Caco-2 (cell line): ENCODE results near the gene TRDMT1. TPM values are rescaled to one million over a fixed set of nuclear protein-coding genes. Genes with fewer than 3 reads are reported as not detected.

Experiments used
- BruUV-seq: library from RNA; stranded (reverse); fragments of 400-500 nt; replicated peaks from 2 replicates; lab custom pipeline; 2021; lab: Mats Ljungman, UMichigan
- CTCF ChIA-PET: fragments of 300-600 bp; sonication (Branson Sonifier 250); formaldehyde crosslinking; loops from one replicate; lab custom pipeline; 2022; ENCODE audit warnings: antibody characterized with exemption; lab: Charles Lee
- POLR2A ChIA-PET: fragments of 300-600 bp; sonication (Branson Sonifier 250); formaldehyde crosslinking; loops from one replicate; lab custom pipeline; 2022; ENCODE audit warnings: antibody characterized with exemption; lab: Charles Lee
- DNase-seq, 2 experiments: peaks; one replicate each; pipeline versions ENCODE4 v3.0.0 to v3.0.0-alpha.2; 2020 to 2022
- H3K27me3 ChIP-seq: replicated peaks from 2 replicates; pipeline ENCODE4 v1.6.0; 2011; ENCODE audit warnings: low read length; ENCODE audit not compliant: control insufficient read depth, insufficient read depth
- H3K36me3 ChIP-seq: 2 replicates; pipeline ENCODE4 v1.5.1; 2011; ENCODE audit warnings: low read length; ENCODE audit not compliant: control insufficient read depth, insufficient read depth
- H3K4me1 ChIP-seq: fragments of 250-450 bp; sonication (Bioruptor Pico); 2 replicates; pipeline ENCODE4 v1.5.1; 2020; ENCODE audit warnings: mild to moderate bottlenecking
- H3K4me3 ChIP-seq: 2 replicates; pipeline ENCODE4 v1.5.1; 2011; ENCODE audit warnings: low read depth, mild to moderate bottlenecking, control low read depth, low read length
- H3K9me3 ChIP-seq: fragments of 250-450 bp; sonication (Bioruptor Pico); 2 replicates; pipeline ENCODE4 v1.5.1; 2020; ENCODE audit warnings: mild to moderate bottlenecking, moderate library complexity
- H3K27ac Mint-ChIP-seq: one replicate; pipeline ENCODE4 v1.8.0; 2022; ENCODE audit warnings: mixed read lengths; ENCODE audit not compliant: unreplicated experiment
- H3K27me3 Mint-ChIP-seq: one replicate; pipeline ENCODE4 v1.8.0; 2022; ENCODE audit warnings: mixed read lengths; ENCODE audit not compliant: insufficient read depth, unreplicated experiment
- H3K36me3 Mint-ChIP-seq: one replicate; pipeline ENCODE4 v1.8.0; 2022; ENCODE audit warnings: mild to moderate bottlenecking, mixed read lengths; ENCODE audit not compliant: insufficient read depth, unreplicated experiment
- H3K4me1 Mint-ChIP-seq: one replicate; pipeline ENCODE4 v1.8.0; 2022; ENCODE audit warnings: low read depth, mixed read lengths; ENCODE audit not compliant: unreplicated experiment
- H3K4me3 Mint-ChIP-seq: one replicate; pipeline ENCODE4 v1.8.0; 2022; ENCODE audit warnings: mild to moderate bottlenecking, moderate library complexity, mixed read lengths; ENCODE audit not compliant: unreplicated experiment
- H3K9me3 Mint-ChIP-seq: one replicate; pipeline ENCODE4 v1.8.0; 2022; ENCODE audit warnings: mixed read lengths; ENCODE audit not compliant: unreplicated experiment
- intact Hi-C: fragments of 100-400 bp; cut with micrococcal nuclease; formaldehyde crosslinking; loops from one replicate; pipeline ENCODE4 v1.10.0; 2022; ENCODE audit not compliant: unreplicated experiment
- total RNA-seq: library from RNA; stranded (reverse); gene quantifications from 2 replicates; pipeline ENCODE4 v1.2.3, GENCODE V29; 2022
- TF ChIP-seq, protein P1 (sequence below), 2 experiments: fragments of 200-600 bp in 1 of 2; IDR thresholded peaks; 1 replicate in 1 of 2; 2 replicates in 1 of 2; pipeline versions ENCODE4 v1.5.1 to v1.8.0; 2011 to 2022; ENCODE audit warnings: antibody characterized with exemption in 1 of 2, control low read depth in 1 of 2, inconsistent platforms in 1 of 2, low read depth in 1 of 2, low read length in 1 of 2, mild to moderate bottlenecking in 1 of 2, moderate library complexity in 1 of 2; ENCODE audit not compliant: insufficient read depth in 1 of 2, severe bottlenecking in 1 of 2, unreplicated experiment in 1 of 2

Gene TRDMT1
- total RNA-seq, 1 experiment from 2014 or later = 8.6 TPM

DNA sequence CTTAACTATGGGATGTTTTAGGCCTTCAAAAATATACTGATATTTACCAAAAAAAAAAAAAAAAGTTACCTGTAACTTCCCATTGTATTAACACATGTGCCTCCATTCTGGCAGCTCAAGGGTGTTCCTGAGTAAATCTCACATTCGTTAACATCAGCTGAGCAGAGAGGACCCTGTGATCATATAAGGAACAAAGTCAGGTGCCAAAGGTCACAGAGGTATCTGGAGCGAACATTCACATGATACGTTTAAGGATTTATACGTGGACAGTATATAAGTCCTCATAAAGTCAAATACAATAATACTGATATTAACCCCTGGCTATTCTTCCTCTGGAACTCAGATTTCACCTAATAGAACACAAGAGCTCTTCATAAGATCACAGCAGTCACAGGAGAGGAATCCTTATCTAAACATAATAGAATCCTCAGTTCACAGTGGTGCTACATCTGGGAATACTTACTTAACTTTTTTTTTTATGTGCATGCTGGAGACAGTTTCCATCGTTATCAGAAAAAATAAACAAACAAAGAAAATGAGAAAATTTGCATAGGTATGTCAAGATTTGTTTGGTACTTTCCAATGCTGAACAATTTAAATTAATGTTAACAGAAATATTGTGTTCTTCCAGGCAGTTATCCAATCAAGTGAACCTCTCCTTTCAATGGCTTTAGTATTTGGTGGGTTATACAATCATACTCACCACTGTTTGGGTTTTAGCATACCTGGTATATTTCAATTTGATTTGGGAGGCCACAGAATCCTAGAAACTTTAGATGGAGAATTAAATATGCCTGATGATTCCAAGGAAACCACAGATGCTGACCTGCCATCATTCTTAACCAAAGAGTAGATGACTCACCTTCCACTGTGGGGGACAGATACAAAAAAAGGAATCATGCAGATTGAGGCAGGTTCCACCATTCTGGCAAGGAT lies 78.5 kb downstream of the TRDMT1 start:
- TF ChIP-seq, protein P1, sequence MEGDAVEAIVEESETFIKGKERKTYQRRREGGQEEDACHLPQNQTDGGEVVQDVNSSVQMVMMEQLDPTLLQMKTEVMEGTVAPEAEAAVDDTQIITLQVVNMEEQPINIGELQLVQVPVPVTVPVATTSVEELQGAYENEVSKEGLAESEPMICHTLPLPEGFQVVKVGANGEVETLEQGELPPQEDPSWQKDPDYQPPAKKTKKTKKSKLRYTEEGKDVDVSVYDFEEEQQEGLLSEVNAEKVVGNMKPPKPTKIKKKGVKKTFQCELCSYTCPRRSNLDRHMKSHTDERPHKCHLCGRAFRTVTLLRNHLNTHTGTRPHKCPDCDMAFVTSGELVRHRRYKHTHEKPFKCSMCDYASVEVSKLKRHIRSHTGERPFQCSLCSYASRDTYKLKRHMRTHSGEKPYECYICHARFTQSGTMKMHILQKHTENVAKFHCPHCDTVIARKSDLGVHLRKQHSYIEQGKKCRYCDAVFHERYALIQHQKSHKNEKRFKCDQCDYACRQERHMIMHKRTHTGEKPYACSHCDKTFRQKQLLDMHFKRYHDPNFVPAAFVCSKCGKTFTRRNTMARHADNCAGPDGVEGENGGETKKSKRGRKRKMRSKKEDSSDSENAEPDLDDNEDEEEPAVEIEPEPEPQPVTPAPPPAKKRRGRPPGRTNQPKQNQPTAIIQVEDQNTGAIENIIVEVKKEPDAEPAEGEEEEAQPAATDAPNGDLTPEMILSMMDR (IDR thresholded peaks at IDR 0.05; ENCODE audit: insufficient read depth in 1 of 2, low read depth in 1 of 2, low read length in 1 of 2, severe bottlenecking in 1 of 2, unreplicated experiment in 1 of 2) = no peak
- no peaks in the 10 kb centered on the region for H3K27me3 Mint-ChIP-seq
- TSS peak; percentile 15 for BruUV-seq
- Histone ChIP-seq H3K36me3 (no peaks in the 10 kb centered on the region), H3K27me3 (no peaks in the 10 kb centered on the region), H3K4me1 (peaks cover 76% of the 10 kb centered on the region), H3K4me3 (no peak overlapping the region), H3K9me3 (no peaks in the 10 kb centered on the region)
- peaks cover 6% of the 10 kb centered on the region for H3K36me3 Mint-ChIP-seq
- H3K9me3 Mint-ChIP-seq = no peaks in the 10 kb centered on the region
- H3K4me1 Mint-ChIP-seq = peaks cover 67% of the 10 kb centered on the region
- intact Hi-C loops = loop anchor here (2.0 kb wide), 1 partner anchor 108 kb away; no protein-coding TSS in a partner anchor
- H3K4me3 Mint-ChIP-seq = peak overlapping the region; percentile 51
- ChIA-PET CTCF (interaction anchor here (0.6 kb wide), 1 partner anchor 312 kb away, joined by 3 read pairs; no protein-coding TSS in a partner anchor), POLR2A (interaction anchor here (0.6 kb wide), 1 partner anchor 17 kb away, joined by 3 read pairs; no protein-coding TSS in a partner anchor)
- DNase-seq = no peak
- H3K27ac Mint-ChIP-seq = peak overlapping the region; percentile 68

- Histone ChIP-seq H3K36me3 (no peaks in the 10 kb centered on the region), H3K9me3 (no peaks in the 10 kb centered on the region), H3K4me3 (no peak overlapping the region), H3K27me3 (no peaks in the 10 kb centered on the region), H3K4me1 (peaks cover 78% of the 10 kb centered on the region)
- Mint-ChIP-seq H3K4me3 (no peak overlapping the region), H3K9me3 (no peaks in the 10 kb centered on the region), H3K36me3 (peaks cover 12% of the 10 kb centered on the region), H3K27me3 (no peaks in the 10 kb centered on the region), H3K4me1 (peaks cover 72% of the 10 kb centered on the region), H3K27ac (peak overlapping the region; percentile 68)
- CTCF ChIA-PET = no interaction called here
- no peak for DNase-seq
- BruUV-seq = no TSS peak
- intact Hi-C loops = loop anchor here (2.0 kb wide), 1 partner anchor 109 kb away; no protein-coding TSS in a partner anchor
- POLR2A ChIA-PET = interaction anchor here (0.6 kb wide), 1 partner anchor 18 kb away, joined by 3 read pairs; no protein-coding TSS in a partner anchor
- TF ChIP-seq, protein P1 (IDR thresholded peaks at IDR 0.05; ENCODE audit: insufficient read depth in 1 of 2, low read depth in 1 of 2, low read length in 1 of 2, severe bottlenecking in 1 of 2, unreplicated experiment in 1 of 2) = no peak
These were observed 79.4 kb downstream of the TRDMT1 start for GRCh38 chr10:17122052-17122451.

DNA sequence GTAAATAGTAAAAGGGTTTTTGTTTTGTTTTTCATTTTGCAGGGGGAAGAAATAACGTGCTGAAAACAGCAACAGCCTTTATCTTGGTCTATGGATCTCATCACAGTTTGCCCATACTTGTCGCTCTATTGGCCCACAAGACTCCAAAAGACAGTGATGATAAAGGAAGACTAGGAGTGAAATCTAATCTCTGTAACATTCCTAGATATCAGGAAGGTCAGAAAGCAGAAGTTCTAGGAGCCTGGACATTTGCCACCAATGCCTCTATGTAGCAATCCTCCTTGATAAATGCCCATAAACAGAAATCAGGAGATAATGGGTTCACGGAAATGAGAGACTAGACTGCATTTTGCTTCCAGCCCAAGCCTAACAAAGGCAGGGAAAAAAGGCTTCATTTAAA lies 80.8 kb downstream of the TRDMT1 start:
- Mint-ChIP-seq H3K4me3 (peak overlapping the region; percentile 52), H3K27me3 (no peaks in the 10 kb centered on the region), H3K4me1 (peaks cover 74% of the 10 kb centered on the region), H3K9me3 (no peaks in the 10 kb centered on the region), H3K36me3 (peaks cover 14% of the 10 kb centered on the region), H3K27ac (peak overlapping the region; percentile 59)
- BruUV-seq = no TSS peak
- no peaks in the 10 kb centered on the region for H3K9me3 ChIP-seq
- H3K36me3 ChIP-seq = no peaks in the 10 kb centered on the region
- peaks cover 90% of the 10 kb centered on the region for H3K4me1 ChIP-seq
- DNase-seq = no peak
- CTCF ChIA-PET = no interaction called here
- intact Hi-C loops = no loop called here
- no peak overlapping the region for H3K4me3 ChIP-seq
- POLR2A ChIA-PET = no interaction called here
- TF ChIP-seq, protein P1 (IDR thresholded peaks at IDR 0.05; ENCODE audit: insufficient read depth in 1 of 2, low read depth in 1 of 2, low read length in 1 of 2, severe bottlenecking in 1 of 2, unreplicated experiment in 1 of 2) = no peak
- H3K27me3 ChIP-seq = no peaks in the 10 kb centered on the region
